H1 (cell line): ENCODE results near the gene LENG9. TPM values are rescaled to one million over a fixed set of nuclear protein-coding genes. Genes with fewer than 3 reads are reported as not detected.
A peak's percentile ranks its signal among the peaks of the same experiment; 100 is the strongest.

Source experiments
- CHD7 ChIP-seq: fragments of 300-600 bp; sonication (generic); IDR thresholded peaks from 2 replicates; pipeline ENCODE4 v1.7.1; 2012; ENCODE audit warnings: low read length, moderate library complexity, mild to moderate bottlenecking, inconsistent platforms; ENCODE audit not compliant: insufficient replicate concordance
- EGR1 ChIP-seq: IDR thresholded peaks from 2 replicates; pipeline ENCODE4 v1.6.1; 2011; ENCODE audit warnings: low read depth, low read length, borderline replicate concordance
- GABPA ChIP-seq: IDR thresholded peaks from 2 replicates; pipeline ENCODE4 v1.6.1; 2011; ENCODE audit warnings: mild to moderate bottlenecking, low read length, moderate library complexity, borderline replicate concordance; ENCODE audit not compliant: insufficient read depth
- KDM1A ChIP-seq: fragments of 200-600, 300-600 bp; sonication (generic); IDR thresholded peaks from 2 replicates; pipeline ENCODE4 v1.7.1; 2016; ENCODE audit warnings: mild to moderate bottlenecking, low read length, borderline replicate concordance
- KDM4A ChIP-seq: IDR thresholded peaks from one replicate; pipeline ENCODE4 v1.7.1; 2012; ENCODE audit warnings: low read depth, mild to moderate bottlenecking, moderate library complexity, low read length, inconsistent platforms; ENCODE audit not compliant: severe bottlenecking
- PHF8 ChIP-seq: fragments of 200-600 bp; sonication (generic); conservative IDR thresholded peaks from 2 replicates; pipeline ENCODE4 v1.7.1; 2012; ENCODE audit warnings: low read depth, mild to moderate bottlenecking, inconsistent platforms, low read length, moderate library complexity
- POLR2A ChIP-seq, 2 experiments: IDR thresholded peaks; 1 replicate in 1 of 2; 2 replicates in 1 of 2; pipeline ENCODE4 v1.6.1; 2011; ENCODE audit warnings: low read depth in 2 of 2, low read length in 2 of 2, mild to moderate bottlenecking in 2 of 2; ENCODE audit errors: control extremely low read depth in 1 of 2
- RBBP5 ChIP-seq: IDR thresholded peaks from 2 replicates; pipeline ENCODE4 v1.7.1; 2012; ENCODE audit warnings: low read depth, mild to moderate bottlenecking, inconsistent platforms, low read length, moderate library complexity, borderline replicate concordance
- SIX5 ChIP-seq: IDR thresholded peaks from 2 replicates; pipeline ENCODE4 v1.6.1; 2011; ENCODE audit warnings: mild to moderate bottlenecking, low read depth, low read length
- polyA plus RNA-seq, 7 experiments: library from polyadenylated mRNA; depleted of rRNA in 3 of 7; stranded (reverse) in 5 of 7; unstranded in 2 of 7; fragments of >200 nt in 5 of 7; fragments of 200-250 nt in 2 of 7; gene quantifications; 1 replicate in 5 of 7; 2 replicates in 1 of 7; 4 replicates in 1 of 7; pipeline versions ENCODE4 v1.2.1 to v1.2.3, GENCODE V29; 2011 to 2013; ENCODE audit warnings: missing spikeins in 2 of 7, mixed read lengths in 2 of 7
- total RNA-seq: library from RNA; stranded (reverse); fragmentation: NEBNext Ultra II Directional; extraction: Animal tissue kit (Norgen Biotek cat#: 25700); gene quantifications from 2 replicates; pipeline ENCODE4 v1.2.1, GENCODE V29; 2021

LENG9 gene
- total and polyA plus RNA-seq, 2 of the 8 experiments (the other 6 are each of a cell fraction or from before 2014, with no cell fraction given), result 1.6 to 3.9 TPM

DNA sequence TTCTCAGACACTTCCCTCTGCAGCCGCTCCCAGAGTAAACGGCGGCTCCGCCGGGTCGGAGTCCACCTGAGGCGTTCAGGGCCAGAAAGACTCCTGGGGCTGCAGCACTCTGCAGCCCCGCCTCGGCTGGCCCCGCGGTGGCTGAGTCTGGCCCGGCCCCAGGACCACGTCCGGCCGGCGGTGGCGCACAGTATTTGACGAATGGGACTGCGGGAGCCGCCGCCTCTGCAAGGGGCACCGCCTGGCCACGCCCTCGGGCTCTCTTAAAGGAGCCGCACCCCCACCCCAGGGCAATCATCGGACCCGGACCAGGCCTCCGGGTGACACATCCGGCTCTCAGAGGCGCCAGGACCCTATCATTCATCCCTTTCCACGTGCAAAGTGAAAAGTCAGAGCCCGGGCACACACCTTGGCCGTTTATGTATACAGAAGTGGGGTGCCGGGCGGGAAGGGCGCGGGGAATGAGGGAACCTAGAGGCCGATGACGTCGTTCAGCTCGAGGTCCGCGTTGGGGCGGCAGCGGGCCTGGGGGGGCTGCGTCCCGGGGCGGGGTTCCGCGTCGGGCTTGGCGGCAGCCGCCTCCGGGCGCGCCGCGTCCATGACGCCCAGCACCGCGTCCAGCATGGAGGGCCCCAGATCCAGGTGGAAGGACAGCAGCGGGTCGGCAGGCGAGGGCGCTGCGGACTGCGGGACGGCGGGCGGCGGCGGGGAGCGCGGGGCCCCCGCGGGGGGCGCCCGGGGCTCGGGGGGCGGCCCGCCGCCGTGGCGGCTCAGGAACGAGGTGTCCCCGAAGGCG, 1.2 kb upstream of the LENG9 start (continued):
- TF ChIP-seq CHD7 (no peak), GABPA (peak; percentile 67; the same call in 1 of the 2 replicates), KDM1A (no peak), KDM4A (peak; percentile 82), EGR1 (0 out of 2 replicates have a peak, but pooled peaks have one; percentile 17), POLR2A (IDR thresholded peaks at IDR 0.05; ENCODE audit: control extremely low read depth in 1 of 2, low read depth in 2 of 2, low read length in 2 of 2) (peak in 1 of 2 experiments; percentile 72; a peak in 2 of 3 replicates), SIX5 (no peak), PHF8 (peak; percentile 92), RBBP5 (no peak)
